Measurements from ENCODE around the gene TMEM38A. TPM values are rescaled to one million over a fixed set of nuclear protein-coding genes. Genes with fewer than 3 reads are reported as not detected.

Gene TMEM38A
- total RNA-seq = 2.8 and 3.4 TPM in 2 replicates

GRCh38 chr19:16660763-16661479 lies at the start of gene TMEM38A:
TSS of gene TMEM38A (plus strand) at chr19:16661139. CDS start at chr19:16661218, 79 bp downstream.
- intact Hi-C loops (cut with micrococcal nuclease) = loop anchor here (1.0 kb wide), 3 partner anchors 33 to 119 kb away; partner anchors contain the start of genes CHERP, MED26 and SLC35E1

- intact Hi-C loops (cut with micrococcal nuclease) = no loop called here
Observed at GRCh38 chr19:16612636-16613035, 48.3 kb upstream of the TMEM38A start.

- intact Hi-C loops (cut with micrococcal nuclease) = no loop called here
Observed at GRCh38 chr19:16613841-16614240, 47.1 kb upstream of the TMEM38A start.

- intact Hi-C loops (cut with micrococcal nuclease) = no loop called here
Observed at GRCh38 chr19:16614941-16615340, 46.0 kb upstream of the TMEM38A start.

GRCh38 chr19:16615808-16616207 lies 45.1 kb upstream of the TMEM38A start:
- intact Hi-C loops (cut with micrococcal nuclease) = no loop called here

- intact Hi-C loops (cut with micrococcal nuclease) = no loop called here
Observed at GRCh38 chr19:16618248-16618647, 42.7 kb upstream of the TMEM38A start.

- intact Hi-C loops (cut with micrococcal nuclease) = no loop called here
Observed at GRCh38 chr19:16619457-16619856, 41.5 kb upstream of the TMEM38A start.

- intact Hi-C loops (cut with micrococcal nuclease) = no loop called here
Observed at GRCh38 chr19:16620018-16620417, 40.9 kb upstream of the TMEM38A start.

GRCh38 chr19:16620584-16620983 lies 40.4 kb upstream of the TMEM38A start:
- intact Hi-C loops (cut with micrococcal nuclease) = no loop called here

GRCh38 chr19:16621165-16621800 lies 39.7 kb upstream of the TMEM38A start:
- intact Hi-C loops (cut with micrococcal nuclease) = no loop called here

GRCh38 chr19:16623066-16623465 lies 37.9 kb upstream of the TMEM38A start:
- intact Hi-C loops (cut with micrococcal nuclease) = no loop called here

GRCh38 chr19:16623576-16623975 lies 37.4 kb upstream of the TMEM38A start:
- intact Hi-C loops (cut with micrococcal nuclease) = no loop called here

- intact Hi-C loops (cut with micrococcal nuclease) = no loop called here
Observed at GRCh38 chr19:16624236-16624635, 36.7 kb upstream of the TMEM38A start.

- intact Hi-C loops (cut with micrococcal nuclease) = no loop called here
Observed at GRCh38 chr19:16625163-16625958, 35.6 kb upstream of the TMEM38A start.

- intact Hi-C loops (cut with micrococcal nuclease) = no loop called here
Observed at GRCh38 chr19:16626796-16627192, 34.1 kb upstream of the TMEM38A start.

- intact Hi-C loops (cut with micrococcal nuclease) = no loop called here
Observed at GRCh38 chr19:16627193-16627927, 33.6 kb upstream of the TMEM38A start.

- intact Hi-C loops (cut with micrococcal nuclease) = loop anchor here (1.0 to 2.0 kb wide), 6 partner anchors 32 to 156 kb away; partner anchors contain the start of genes C19orf44, CALR3, CHERP and SLC35E1
Observed at GRCh38 chr19:16627928-16628182, 33.1 kb upstream of the TMEM38A start.

- intact Hi-C loops (cut with micrococcal nuclease) = loop anchor here (1.0 to 2.0 kb wide), 6 partner anchors 32 to 156 kb away; partner anchors contain the start of genes C19orf44, CALR3, CHERP and SLC35E1
Observed at GRCh38 chr19:16628183-16628983, 32.6 kb upstream of the TMEM38A start, which contains the start of gene MED26. TSS of gene MED26 (minus strand) at chr19:16628204. CDS start at chr19:16627943, 261 bp downstream.

GRCh38 chr19:16628984-16629691 lies 31.8 kb upstream of the TMEM38A start:
- intact Hi-C loops (cut with micrococcal nuclease) = loop anchor here (1.0 to 2.0 kb wide), 6 partner anchors 31 to 157 kb away; partner anchors contain the start of genes C19orf44, CALR3, CHERP and SLC35E1

GRCh38 chr19:16631465-16631864 lies 29.5 kb upstream of the TMEM38A start:
- intact Hi-C loops (cut with micrococcal nuclease) = no loop called here
